HL-60 (cell line): Measurements from ENCODE around the gene MECR.

Source experiments
- DNase-seq, 2 experiments: peaks; one replicate each; pipeline ENCODE4 v3.0.0-alpha.2; 2010 to 2020; ENCODE audit warnings: low read depth in 1 of 2, low spot score in 1 of 2
- H3K27ac ChIP-seq: fragments of 250-450 bp; sonication (Bioruptor Pico); replicated peaks from 2 replicates; pipeline ENCODE4 v1.5.1; 2020; ENCODE audit warnings: mild to moderate bottlenecking, moderate library complexity
- H3K27me3 ChIP-seq: fragments of 250-450 bp; sonication (Bioruptor Pico); 2 replicates; pipeline ENCODE4 v1.5.1; 2021; ENCODE audit warnings: mild to moderate bottlenecking, moderate library complexity; ENCODE audit not compliant: insufficient read depth, poor library complexity, severe bottlenecking
- H3K4me3 ChIP-seq: replicated peaks from 2 replicates; pipeline ENCODE4 v1.5.1; 2011; ENCODE audit warnings: mild to moderate bottlenecking, control low read depth, low read length; ENCODE audit not compliant: insufficient read depth
- CTCF ChIP-seq: IDR thresholded peaks from one replicate; pipeline ENCODE4 v1.5.1; 2011; ENCODE audit warnings: low read length, control low read depth, inconsistent platforms; ENCODE audit not compliant: insufficient read depth
- GABPA ChIP-seq: IDR thresholded peaks from 2 replicates; pipeline ENCODE4 v1.6.1; 2012; ENCODE audit warnings: low read depth
- POLR2AphosphoS5 ChIP-seq: IDR thresholded peaks from 2 replicates; pipeline ENCODE4 v1.6.1; 2012; ENCODE audit warnings: low read depth
- REST ChIP-seq: IDR thresholded peaks from 2 replicates; pipeline ENCODE4 v1.6.1; 2012; ENCODE audit warnings: low read depth; ENCODE audit not compliant: insufficient replicate concordance
- SPI1 ChIP-seq: IDR thresholded peaks from 2 replicates; pipeline ENCODE4 v1.6.1; 2012; ENCODE audit warnings: low read depth, mild to moderate bottlenecking, borderline replicate concordance

MECR gene

GRCh38 chr1:29213055-29213454 lies 17.7 kb downstream of the MECR start:
- Histone ChIP-seq H3K27me3 (no peaks in the 10 kb centered on the region), H3K27ac (no peak overlapping the region), H3K4me3 (no peak overlapping the region)
- TF ChIP-seq POLR2AphosphoS5 (no peak), CTCF (no peak), GABPA (no peak), REST (no peak), SPI1 (no peak)
- DNase-seq = no peak

- no peaks in the 10 kb centered on the region for H3K27me3 ChIP-seq
- H3K27ac ChIP-seq = no peak overlapping the region
- no peak overlapping the region for H3K4me3 ChIP-seq
- TF ChIP-seq POLR2AphosphoS5 (no peak), CTCF (no peak), GABPA (no peak), REST (no peak), SPI1 (no peak)
- no peak for DNase-seq
These were observed 19.4 kb downstream of the MECR start for GRCh38 chr1:29211086-29212030.

- Histone ChIP-seq H3K27ac (no peak overlapping the region), H3K4me3 (no peak overlapping the region), H3K27me3 (no peaks in the 10 kb centered on the region)
- DNase-seq = no peak
- TF ChIP-seq REST = no peak
- TF ChIP-seq SPI1 = no peak
These were observed 20.3 kb downstream of the MECR start for GRCh38 chr1:29210278-29211085.
